ENCODE measurements around the gene IFNW1. TPM values are rescaled to one million over a fixed set of nuclear protein-coding genes. Genes with fewer than 3 reads are reported as not detected.

IFNW1 gene
- total and polyA plus RNA-seq, 10 of the 15 experiments (the other 5 are each of a cell fraction or from before 2014, with no cell fraction given) = 0.06 to 0.11 (median 0.09) TPM; not detected in 7

DNA sequence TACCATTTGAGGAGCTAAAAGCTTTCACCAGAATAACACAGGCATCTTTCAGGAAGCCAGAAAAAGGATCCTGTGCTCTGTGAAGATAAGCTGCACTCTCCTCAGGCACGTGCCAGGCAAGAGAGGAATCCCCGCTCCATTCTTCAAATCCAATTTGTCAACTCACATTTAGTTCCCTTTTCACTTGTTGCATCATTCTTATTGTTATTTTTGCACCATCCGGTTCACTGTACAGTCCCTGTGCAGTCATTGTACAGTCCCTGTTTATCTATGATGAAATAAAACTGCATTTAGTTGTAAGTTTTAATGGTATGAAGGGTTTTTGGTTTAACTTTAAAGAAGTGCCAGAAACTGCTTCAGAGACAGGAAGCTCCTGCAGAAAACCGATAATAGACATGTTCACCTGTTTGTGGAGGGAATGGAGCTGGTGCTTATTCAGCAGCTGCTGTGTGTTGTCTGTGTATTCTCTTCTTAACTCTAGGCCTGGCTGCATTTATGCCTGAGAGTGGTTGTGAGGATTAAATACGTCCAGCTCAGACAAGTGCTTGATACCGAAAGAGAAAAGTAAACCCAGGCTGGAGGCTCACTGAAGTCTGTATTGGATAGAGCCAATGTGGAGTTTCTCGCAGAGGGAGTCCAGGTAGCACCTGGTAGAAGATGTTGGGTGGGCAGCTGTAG, 22.4 kb downstream of the IFNW1 start (continued):
- TF ChIP-seq MXI1 (IDR thresholded peaks at IDR 0.05; ENCODE audit: low read depth, low read length) = no peak
- TF ChIP-seq GABPA (IDR thresholded peaks at IDR 0.05; ENCODE audit: low read depth) = no peak
- TF ChIP-seq EZH2 (IDR thresholded peaks at IDR 0.05; ENCODE audit: borderline replicate concordance, control insufficient read depth, low read depth, low read length) = no peak
- no peak for TF ChIP-seq ZNF24 (IDR thresholded peaks at IDR 0.05)
- no peak for TF ChIP-seq CREM (IDR thresholded peaks at IDR 0.05; ENCODE audit: low read depth)
- TF ChIP-seq POU2F2 (IDR thresholded peaks at IDR 0.05; ENCODE audit: borderline replicate concordance, low read depth, low read length) = no peak
- TF ChIP-seq E2F8 (IDR thresholded peaks at IDR 0.05; ENCODE audit: low read depth, partially characterized antibody) = no peak
- TF ChIP-seq STAT1 (conservative IDR thresholded peaks at IDR 0.05) = no peak
- TF ChIP-seq, protein P1, sequence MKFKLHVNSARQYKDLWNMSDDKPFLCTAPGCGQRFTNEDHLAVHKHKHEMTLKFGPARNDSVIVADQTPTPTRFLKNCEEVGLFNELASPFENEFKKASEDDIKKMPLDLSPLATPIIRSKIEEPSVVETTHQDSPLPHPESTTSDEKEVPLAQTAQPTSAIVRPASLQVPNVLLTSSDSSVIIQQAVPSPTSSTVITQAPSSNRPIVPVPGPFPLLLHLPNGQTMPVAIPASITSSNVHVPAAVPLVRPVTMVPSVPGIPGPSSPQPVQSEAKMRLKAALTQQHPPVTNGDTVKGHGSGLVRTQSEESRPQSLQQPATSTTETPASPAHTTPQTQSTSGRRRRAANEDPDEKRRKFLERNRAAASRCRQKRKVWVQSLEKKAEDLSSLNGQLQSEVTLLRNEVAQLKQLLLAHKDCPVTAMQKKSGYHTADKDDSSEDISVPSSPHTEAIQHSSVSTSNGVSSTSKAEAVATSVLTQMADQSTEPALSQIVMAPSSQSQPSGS (IDR thresholded peaks at IDR 0.05; ENCODE audit: low read length) = no peak
- TF ChIP-seq ZNF207 (IDR thresholded peaks at IDR 0.05; ENCODE audit: borderline replicate concordance) = no peak
- no peak for TF ChIP-seq ZBTB33 (IDR thresholded peaks at IDR 0.05)
- 0 out of 4 replicates have a peak, but pooled peaks of 1 of the 2 experiments have one; percentile 24 for TF ChIP-seq IKZF2 (IDR thresholded peaks at IDR 0.05)
- peak in 1 of 2 experiments; percentile 45; a peak in 1 of 4 replicates for TF ChIP-seq CEBPB (IDR thresholded peaks at IDR 0.05; ENCODE audit: borderline replicate concordance in 1 of 2, low read depth in 2 of 2, low read length in 2 of 2)
- no peak for TF ChIP-seq CHD4 (IDR thresholded peaks at IDR 0.05)
- TF ChIP-seq CREB1 (IDR thresholded peaks at IDR 0.05; ENCODE audit: low read depth) = peak; percentile 81

Measured in GM12878 (cell line).